ENCODE measurements around the gene ZIC5.

DNA sequence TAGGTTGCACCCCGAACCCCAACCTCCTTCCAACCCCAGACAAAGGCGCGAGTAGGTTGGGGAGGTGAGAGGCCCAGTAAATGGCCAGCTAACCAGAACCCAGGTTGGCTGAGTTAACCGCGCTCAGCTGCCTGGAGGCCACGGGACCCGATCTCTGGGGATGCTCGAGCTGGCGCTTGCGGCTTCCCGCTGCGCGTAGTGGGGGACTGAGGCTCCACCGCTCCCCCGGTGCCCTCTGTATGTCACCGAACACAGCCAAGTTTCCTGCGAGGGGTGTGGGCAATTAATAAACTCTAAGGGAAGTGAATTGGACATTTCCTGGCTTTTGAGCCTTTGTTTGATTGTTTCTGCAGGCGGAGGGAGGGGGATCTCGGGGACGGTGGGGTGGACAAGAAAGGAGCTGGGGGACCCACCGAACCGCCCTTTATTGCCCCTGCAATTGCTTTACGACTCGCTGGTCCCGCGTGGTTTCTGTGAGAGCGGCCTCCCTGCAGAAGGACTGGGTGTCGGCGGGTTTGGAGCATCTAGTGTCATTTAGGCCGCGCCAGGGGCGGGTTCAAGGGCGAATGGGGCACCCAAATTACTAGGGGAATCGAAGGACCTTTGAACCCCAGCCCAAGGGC lies 3.5 kb upstream of the ZIC5 start:
- TF ChIP-seq, protein P1, sequence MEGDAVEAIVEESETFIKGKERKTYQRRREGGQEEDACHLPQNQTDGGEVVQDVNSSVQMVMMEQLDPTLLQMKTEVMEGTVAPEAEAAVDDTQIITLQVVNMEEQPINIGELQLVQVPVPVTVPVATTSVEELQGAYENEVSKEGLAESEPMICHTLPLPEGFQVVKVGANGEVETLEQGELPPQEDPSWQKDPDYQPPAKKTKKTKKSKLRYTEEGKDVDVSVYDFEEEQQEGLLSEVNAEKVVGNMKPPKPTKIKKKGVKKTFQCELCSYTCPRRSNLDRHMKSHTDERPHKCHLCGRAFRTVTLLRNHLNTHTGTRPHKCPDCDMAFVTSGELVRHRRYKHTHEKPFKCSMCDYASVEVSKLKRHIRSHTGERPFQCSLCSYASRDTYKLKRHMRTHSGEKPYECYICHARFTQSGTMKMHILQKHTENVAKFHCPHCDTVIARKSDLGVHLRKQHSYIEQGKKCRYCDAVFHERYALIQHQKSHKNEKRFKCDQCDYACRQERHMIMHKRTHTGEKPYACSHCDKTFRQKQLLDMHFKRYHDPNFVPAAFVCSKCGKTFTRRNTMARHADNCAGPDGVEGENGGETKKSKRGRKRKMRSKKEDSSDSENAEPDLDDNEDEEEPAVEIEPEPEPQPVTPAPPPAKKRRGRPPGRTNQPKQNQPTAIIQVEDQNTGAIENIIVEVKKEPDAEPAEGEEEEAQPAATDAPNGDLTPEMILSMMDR (IDR thresholded peaks at IDR 0.05): no peak
- TF ChIP-seq, protein P2, sequence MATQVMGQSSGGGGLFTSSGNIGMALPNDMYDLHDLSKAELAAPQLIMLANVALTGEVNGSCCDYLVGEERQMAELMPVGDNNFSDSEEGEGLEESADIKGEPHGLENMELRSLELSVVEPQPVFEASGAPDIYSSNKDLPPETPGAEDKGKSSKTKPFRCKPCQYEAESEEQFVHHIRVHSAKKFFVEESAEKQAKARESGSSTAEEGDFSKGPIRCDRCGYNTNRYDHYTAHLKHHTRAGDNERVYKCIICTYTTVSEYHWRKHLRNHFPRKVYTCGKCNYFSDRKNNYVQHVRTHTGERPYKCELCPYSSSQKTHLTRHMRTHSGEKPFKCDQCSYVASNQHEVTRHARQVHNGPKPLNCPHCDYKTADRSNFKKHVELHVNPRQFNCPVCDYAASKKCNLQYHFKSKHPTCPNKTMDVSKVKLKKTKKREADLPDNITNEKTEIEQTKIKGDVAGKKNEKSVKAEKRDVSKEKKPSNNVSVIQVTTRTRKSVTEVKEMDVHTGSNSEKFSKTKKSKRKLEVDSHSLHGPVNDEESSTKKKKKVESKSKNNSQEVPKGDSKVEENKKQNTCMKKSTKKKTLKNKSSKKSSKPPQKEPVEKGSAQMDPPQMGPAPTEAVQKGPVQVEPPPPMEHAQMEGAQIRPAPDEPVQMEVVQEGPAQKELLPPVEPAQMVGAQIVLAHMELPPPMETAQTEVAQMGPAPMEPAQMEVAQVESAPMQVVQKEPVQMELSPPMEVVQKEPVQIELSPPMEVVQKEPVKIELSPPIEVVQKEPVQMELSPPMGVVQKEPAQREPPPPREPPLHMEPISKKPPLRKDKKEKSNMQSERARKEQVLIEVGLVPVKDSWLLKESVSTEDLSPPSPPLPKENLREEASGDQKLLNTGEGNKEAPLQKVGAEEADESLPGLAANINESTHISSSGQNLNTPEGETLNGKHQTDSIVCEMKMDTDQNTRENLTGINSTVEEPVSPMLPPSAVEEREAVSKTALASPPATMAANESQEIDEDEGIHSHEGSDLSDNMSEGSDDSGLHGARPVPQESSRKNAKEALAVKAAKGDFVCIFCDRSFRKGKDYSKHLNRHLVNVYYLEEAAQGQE (IDR thresholded peaks at IDR 0.05; ENCODE audit: insufficient read depth in 1 of 2, low read depth in 2 of 2, low read length in 1 of 2): no peak
- TF ChIP-seq SIN3A (IDR thresholded peaks at IDR 0.05; ENCODE audit: borderline replicate concordance, insufficient read depth, low read depth, low read length): no peak
